ENCODE data around the gene ZNF425. TPM values are rescaled to one million over a fixed set of nuclear protein-coding genes. Genes with fewer than 3 reads are reported as not detected.
"Not testable (repeated sequence)": the region's sequence is repeated elsewhere in the genome, so short reads cannot be mapped to it uniquely, and the experiment has no call there.

The ZNF425 gene
- total RNA-seq, 1 experiment from 2014 or later, result 3.0 TPM

DNA sequence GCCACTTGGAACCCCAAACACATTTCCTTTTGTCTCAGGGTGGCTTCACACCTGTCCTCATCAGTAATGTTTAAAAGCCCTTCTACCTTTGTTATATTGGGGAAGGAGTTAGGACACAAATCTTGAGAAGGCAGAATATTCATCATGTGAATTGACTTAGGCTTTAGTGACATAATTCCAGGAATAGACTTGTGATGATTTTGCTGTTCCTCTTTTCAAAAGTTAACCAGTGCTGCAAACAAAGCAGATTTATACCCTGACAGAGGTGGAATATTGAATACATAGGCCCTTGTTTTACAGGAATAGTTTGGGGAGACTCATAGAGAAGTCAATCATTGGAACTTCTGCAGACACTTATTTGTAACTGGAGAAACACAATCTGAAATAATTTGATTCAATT lies 62.6 kb downstream of the ZNF425 start:
- no peaks in the 10 kb centered on the region for H3K9me3 ChIP-seq (ENCODE audit: control insufficient read depth, insufficient read depth, low read depth, low read length)
- H3K36me3 ChIP-seq (ENCODE audit: control insufficient read depth, insufficient read depth, low read length), result no peaks in the 10 kb centered on the region
- TF ChIP-seq, protein P1, sequence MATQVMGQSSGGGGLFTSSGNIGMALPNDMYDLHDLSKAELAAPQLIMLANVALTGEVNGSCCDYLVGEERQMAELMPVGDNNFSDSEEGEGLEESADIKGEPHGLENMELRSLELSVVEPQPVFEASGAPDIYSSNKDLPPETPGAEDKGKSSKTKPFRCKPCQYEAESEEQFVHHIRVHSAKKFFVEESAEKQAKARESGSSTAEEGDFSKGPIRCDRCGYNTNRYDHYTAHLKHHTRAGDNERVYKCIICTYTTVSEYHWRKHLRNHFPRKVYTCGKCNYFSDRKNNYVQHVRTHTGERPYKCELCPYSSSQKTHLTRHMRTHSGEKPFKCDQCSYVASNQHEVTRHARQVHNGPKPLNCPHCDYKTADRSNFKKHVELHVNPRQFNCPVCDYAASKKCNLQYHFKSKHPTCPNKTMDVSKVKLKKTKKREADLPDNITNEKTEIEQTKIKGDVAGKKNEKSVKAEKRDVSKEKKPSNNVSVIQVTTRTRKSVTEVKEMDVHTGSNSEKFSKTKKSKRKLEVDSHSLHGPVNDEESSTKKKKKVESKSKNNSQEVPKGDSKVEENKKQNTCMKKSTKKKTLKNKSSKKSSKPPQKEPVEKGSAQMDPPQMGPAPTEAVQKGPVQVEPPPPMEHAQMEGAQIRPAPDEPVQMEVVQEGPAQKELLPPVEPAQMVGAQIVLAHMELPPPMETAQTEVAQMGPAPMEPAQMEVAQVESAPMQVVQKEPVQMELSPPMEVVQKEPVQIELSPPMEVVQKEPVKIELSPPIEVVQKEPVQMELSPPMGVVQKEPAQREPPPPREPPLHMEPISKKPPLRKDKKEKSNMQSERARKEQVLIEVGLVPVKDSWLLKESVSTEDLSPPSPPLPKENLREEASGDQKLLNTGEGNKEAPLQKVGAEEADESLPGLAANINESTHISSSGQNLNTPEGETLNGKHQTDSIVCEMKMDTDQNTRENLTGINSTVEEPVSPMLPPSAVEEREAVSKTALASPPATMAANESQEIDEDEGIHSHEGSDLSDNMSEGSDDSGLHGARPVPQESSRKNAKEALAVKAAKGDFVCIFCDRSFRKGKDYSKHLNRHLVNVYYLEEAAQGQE (IDR thresholded peaks at IDR 0.05; ENCODE audit: insufficient read depth in 1 of 2, low read depth in 2 of 2, low read length in 1 of 2), result no peak
- TF ChIP-seq, protein P2, sequence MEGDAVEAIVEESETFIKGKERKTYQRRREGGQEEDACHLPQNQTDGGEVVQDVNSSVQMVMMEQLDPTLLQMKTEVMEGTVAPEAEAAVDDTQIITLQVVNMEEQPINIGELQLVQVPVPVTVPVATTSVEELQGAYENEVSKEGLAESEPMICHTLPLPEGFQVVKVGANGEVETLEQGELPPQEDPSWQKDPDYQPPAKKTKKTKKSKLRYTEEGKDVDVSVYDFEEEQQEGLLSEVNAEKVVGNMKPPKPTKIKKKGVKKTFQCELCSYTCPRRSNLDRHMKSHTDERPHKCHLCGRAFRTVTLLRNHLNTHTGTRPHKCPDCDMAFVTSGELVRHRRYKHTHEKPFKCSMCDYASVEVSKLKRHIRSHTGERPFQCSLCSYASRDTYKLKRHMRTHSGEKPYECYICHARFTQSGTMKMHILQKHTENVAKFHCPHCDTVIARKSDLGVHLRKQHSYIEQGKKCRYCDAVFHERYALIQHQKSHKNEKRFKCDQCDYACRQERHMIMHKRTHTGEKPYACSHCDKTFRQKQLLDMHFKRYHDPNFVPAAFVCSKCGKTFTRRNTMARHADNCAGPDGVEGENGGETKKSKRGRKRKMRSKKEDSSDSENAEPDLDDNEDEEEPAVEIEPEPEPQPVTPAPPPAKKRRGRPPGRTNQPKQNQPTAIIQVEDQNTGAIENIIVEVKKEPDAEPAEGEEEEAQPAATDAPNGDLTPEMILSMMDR (IDR thresholded peaks at IDR 0.05), result no peak
- TF ChIP-seq TCF7L2 (IDR thresholded peaks at IDR 0.05; ENCODE audit: low read depth, low read length), result no peak
- TF ChIP-seq SIN3A (IDR thresholded peaks at IDR 0.05; ENCODE audit: borderline replicate concordance, insufficient read depth, low read depth, low read length), result no peak
- no peak for TF ChIP-seq POLR2AphosphoS5 (IDR thresholded peaks at IDR 0.05; ENCODE audit: low read depth, low read length)
- ATAC-seq (no peak), DNase-seq (ENCODE audit: low read depth, low spot score) (no peak)
- in situ Hi-C loops (cut with HindIII; ENCODE audit: low pct_unique_long_range_greater_than_20kb, low sequenced_read_pairs) (no loop called here), intact Hi-C loops (cut with micrococcal nuclease; ENCODE audit: unreplicated experiment) (no loop called here)
- no peak overlapping the region for H3K4me3 ChIP-seq (ENCODE audit: low read depth in 2 of 2, low read length in 2 of 2)
- no peak overlapping the region for H3K27ac ChIP-seq (ENCODE audit: low read length)
- H3K27me3 ChIP-seq (ENCODE audit: control insufficient read depth, insufficient read depth, low read length), result no peaks in the 10 kb centered on the region
- POLR2A ChIA-PET, result no interaction called here
- CTCF ChIA-PET, result no interaction called here
- H3K4me1 ChIP-seq (ENCODE audit: control insufficient read depth, insufficient read depth, low read length), result no peaks in the 10 kb centered on the region
- BruUV-seq (replicated peaks), result no TSS peak

DNA sequence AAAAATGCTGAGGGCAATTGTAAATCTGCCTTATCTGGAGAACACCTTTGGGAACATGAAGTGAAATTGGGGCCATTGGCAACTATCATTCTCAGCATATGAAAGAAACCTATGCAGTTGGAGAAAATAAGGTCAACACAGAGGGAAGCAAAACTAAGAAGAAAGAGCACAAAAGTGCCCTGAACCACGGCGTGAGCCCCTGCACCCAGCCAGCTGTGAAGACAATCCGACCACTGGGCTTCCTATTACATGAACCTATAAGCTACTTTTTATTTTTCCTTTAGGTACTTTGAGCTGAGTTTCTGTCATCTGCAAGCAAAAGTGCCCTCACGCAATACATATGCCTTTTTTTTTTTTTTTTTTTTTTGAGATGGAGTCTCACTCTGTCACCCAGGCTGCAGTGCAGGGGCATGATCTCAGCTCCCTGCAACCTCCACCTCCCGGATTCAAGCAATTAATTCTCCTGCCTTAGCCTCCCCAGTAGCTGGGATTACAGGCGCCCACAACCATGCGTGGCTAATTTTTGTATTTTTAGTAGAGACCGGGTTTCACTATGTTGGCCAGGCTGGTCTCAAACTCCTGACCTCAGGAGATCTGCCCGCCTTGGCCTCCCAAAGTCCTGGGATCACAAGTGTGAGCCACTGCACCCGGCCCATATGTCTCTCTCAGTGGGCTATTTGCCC lies 63.8 kb downstream of the ZNF425 start:
- intact Hi-C loops (cut with micrococcal nuclease; ENCODE audit: unreplicated experiment); H3K27ac ChIP-seq (ENCODE audit: low read length); ATAC-seq; BruUV-seq (replicated peaks); H3K36me3 ChIP-seq (ENCODE audit: control insufficient read depth, insufficient read depth, low read length); in situ Hi-C loops (cut with HindIII; ENCODE audit: low pct_unique_long_range_greater_than_20kb, low sequenced_read_pairs); DNase-seq (ENCODE audit: low read depth, low spot score); H3K9me3 ChIP-seq (ENCODE audit: control insufficient read depth, insufficient read depth, low read depth, low read length); H3K4me3 ChIP-seq (ENCODE audit: low read depth in 2 of 2, low read length in 2 of 2); H3K4me1 ChIP-seq (ENCODE audit: control insufficient read depth, insufficient read depth, low read length); H3K27me3 ChIP-seq (ENCODE audit: control insufficient read depth, insufficient read depth, low read length): not testable (repeated sequence)
- POLR2A ChIA-PET, result interaction anchor here (0.6 kb wide), 2 partner anchors 72 to 185 kb away, joined by 3 to 9 read pairs; no protein-coding TSS in a partner anchor
- CTCF ChIA-PET, result interaction anchor here (0.6 kb wide), 2 partner anchors 10 to 22 kb away, joined by 4 to 11 read pairs; no protein-coding TSS in a partner anchor

DNA sequence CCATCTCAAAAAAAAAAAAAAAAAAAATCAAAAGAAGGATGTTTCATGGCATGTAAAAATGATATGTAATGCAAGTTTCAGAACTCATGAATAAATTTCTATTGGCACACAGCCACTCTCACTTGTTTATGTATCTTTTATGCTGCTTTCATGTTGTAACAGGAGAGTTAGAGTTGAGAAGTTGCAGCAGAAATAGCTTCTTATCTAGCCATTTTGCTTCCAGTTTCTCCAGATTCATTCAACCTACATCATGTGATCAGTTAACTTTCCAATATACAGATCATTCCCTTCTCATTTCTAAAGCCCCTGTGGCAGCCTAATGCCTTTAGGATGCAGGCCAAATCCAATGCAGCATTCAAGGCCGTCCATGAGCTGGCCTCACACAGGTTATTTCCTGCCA lies 66.0 kb downstream of the ZNF425 start:
- H3K27ac ChIP-seq (ENCODE audit: low read length), result no peak overlapping the region
- BruUV-seq (replicated peaks), result no TSS peak
- no peaks in the 10 kb centered on the region for H3K9me3 ChIP-seq (ENCODE audit: control insufficient read depth, insufficient read depth, low read depth, low read length)
- in situ Hi-C loops (cut with HindIII; ENCODE audit: low pct_unique_long_range_greater_than_20kb, low sequenced_read_pairs), result no loop called here
- no peak overlapping the region for H3K4me3 ChIP-seq (ENCODE audit: low read depth in 2 of 2, low read length in 2 of 2)
- H3K4me1 ChIP-seq (ENCODE audit: control insufficient read depth, insufficient read depth, low read length), result no peaks in the 10 kb centered on the region
- H3K27me3 ChIP-seq (ENCODE audit: control insufficient read depth, insufficient read depth, low read length), result no peaks in the 10 kb centered on the region
- ATAC-seq (no peak), DNase-seq (ENCODE audit: low read depth, low spot score) (no peak)
- CTCF ChIA-PET, result no interaction called here
- intact Hi-C loops (cut with micrococcal nuclease; ENCODE audit: unreplicated experiment), result no loop called here
- TF ChIP-seq SIN3A (IDR thresholded peaks at IDR 0.05; ENCODE audit: borderline replicate concordance, insufficient read depth, low read depth, low read length) (no peak), POLR2AphosphoS5 (IDR thresholded peaks at IDR 0.05; ENCODE audit: low read depth, low read length) (no peak), TCF7L2 (IDR thresholded peaks at IDR 0.05; ENCODE audit: low read depth, low read length) (no peak)
- TF ChIP-seq, protein P1 (IDR thresholded peaks at IDR 0.05; ENCODE audit: insufficient read depth in 1 of 2, low read depth in 2 of 2, low read length in 1 of 2), result no peak
- TF ChIP-seq, protein P2 (IDR thresholded peaks at IDR 0.05), result no peak
- H3K36me3 ChIP-seq (ENCODE audit: control insufficient read depth, insufficient read depth, low read length), result no peaks in the 10 kb centered on the region
- POLR2A ChIA-PET, result interaction anchor here (0.7 kb wide), 1 partner anchor 9 kb away, joined by 8 read pairs; no protein-coding TSS in a partner anchor

Data from Panc1 (cell line).